GM18951 (cell line): Measurements from ENCODE around the gene NRXN3.

ENCODE experiments used
- POLR2A ChIP-seq: IDR thresholded peaks from 4 replicates; pipeline ENCODE4 v1.6.1; 2011; ENCODE audit warnings: mild to moderate bottlenecking; ENCODE audit not compliant: insufficient read length, insufficient read depth; ENCODE audit errors: extremely low read depth
- in situ Hi-C: fragments of 300-500 bp; cut with MboI; formaldehyde crosslinking; loops from one replicate; pipeline ENCODE4 v1.12.0; 2022; ENCODE audit warnings: low sequenced_read_pairs, mixed read lengths, inconsistent platforms; ENCODE audit not compliant: unreplicated experiment

NRXN3 gene

DNA sequence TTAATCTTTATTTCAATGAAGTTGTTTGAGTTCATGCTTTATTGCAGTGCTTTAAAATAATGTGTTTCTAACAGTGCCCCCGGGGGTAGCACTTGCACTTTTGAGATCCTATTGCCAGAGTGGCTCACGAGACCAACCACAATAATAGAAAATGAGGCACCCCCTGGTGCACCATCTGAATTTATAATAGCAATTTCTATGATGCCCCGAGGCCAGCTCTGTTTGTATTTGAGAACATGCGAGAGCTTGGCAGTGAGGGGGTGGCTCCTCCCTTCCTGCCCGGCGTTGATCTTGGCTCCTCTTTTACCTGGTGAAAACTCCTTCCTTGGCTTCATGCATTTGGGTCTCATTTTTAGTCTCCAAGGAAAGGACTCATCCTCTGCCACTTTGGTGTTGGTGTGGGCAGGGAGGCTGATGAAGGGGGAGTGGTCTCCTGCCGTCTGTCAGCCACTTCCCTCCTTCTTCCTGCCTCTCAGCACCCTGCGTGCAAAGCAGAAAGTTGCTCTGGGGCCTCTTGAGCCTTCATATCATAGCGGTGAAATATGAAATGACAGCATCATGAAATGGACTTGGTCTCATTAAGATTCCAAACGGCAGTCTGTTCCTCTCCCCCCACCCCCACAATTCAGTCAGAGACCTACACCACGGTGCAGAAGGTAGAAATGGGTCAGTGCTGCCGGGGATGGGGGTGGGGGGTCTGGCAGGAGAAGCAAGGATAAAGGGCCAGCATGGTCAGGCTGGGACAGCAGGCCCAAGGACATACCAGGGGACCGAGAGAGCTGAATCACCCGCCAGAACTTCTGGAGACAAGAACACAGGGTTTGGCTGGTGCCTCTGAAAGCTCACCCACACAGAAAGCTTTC, 17.7 kb upstream of the NRXN3 start:
- no peak for TF ChIP-seq POLR2A
- in situ Hi-C loops: no loop called here

DNA sequence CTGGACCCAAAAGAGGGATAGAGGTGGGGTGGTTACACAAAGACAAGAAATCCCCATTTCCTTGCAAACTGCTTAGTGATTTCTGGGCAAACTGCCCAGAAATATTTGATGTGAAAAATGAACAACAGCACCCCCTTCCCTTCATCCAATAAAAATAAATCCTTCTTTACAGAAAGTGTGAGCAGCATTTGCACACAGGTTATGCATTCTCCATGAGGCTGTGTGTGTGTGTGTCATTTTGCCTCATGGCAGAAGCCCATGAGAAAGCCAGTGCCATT, 17.2 kb upstream of the NRXN3 start:
- in situ Hi-C loops: no loop called here
- TF ChIP-seq POLR2A: no peak

DNA sequence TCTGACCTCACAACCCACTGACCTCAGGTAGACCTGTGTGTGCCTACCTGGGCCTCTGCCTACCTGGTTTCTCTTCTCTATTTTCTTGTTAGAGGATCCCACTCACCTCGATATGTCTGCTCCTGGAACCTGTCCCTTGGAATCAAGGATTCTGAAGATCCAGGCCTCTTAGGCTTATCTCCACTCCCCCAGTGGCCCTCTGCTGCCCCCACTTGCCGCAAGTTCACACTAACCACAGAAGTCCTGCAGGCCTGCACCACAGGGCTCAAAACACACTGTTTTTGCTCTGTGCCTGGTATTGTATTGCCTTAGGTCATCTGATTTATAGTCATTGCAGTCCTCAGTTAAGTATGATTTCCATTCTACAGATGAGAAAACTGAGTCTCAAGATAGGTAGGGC, 15.3 kb upstream of the NRXN3 start:
- TF ChIP-seq POLR2A: no peak
- in situ Hi-C loops: no loop called here

DNA sequence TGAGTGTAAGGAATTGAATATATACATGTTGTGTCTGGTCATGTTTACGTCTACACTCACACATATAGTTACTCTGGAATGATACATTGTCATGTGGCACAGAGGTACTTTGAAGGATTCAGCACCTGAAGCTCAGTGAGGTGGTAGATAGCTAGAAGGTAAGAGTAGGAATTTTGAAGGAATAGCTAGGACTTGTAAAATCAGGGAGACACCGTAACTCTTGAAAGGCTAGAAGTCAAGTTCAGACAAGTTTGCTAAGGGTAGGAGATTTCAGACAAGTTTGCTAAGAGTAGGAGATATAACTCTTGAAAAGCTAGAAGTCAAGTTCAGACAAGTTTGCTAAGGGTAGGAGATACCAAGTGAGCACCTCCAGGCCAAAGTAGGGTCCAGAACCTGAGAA, 14.0 kb upstream of the NRXN3 start:
- in situ Hi-C loops: no loop called here
- no peak for TF ChIP-seq POLR2A

DNA sequence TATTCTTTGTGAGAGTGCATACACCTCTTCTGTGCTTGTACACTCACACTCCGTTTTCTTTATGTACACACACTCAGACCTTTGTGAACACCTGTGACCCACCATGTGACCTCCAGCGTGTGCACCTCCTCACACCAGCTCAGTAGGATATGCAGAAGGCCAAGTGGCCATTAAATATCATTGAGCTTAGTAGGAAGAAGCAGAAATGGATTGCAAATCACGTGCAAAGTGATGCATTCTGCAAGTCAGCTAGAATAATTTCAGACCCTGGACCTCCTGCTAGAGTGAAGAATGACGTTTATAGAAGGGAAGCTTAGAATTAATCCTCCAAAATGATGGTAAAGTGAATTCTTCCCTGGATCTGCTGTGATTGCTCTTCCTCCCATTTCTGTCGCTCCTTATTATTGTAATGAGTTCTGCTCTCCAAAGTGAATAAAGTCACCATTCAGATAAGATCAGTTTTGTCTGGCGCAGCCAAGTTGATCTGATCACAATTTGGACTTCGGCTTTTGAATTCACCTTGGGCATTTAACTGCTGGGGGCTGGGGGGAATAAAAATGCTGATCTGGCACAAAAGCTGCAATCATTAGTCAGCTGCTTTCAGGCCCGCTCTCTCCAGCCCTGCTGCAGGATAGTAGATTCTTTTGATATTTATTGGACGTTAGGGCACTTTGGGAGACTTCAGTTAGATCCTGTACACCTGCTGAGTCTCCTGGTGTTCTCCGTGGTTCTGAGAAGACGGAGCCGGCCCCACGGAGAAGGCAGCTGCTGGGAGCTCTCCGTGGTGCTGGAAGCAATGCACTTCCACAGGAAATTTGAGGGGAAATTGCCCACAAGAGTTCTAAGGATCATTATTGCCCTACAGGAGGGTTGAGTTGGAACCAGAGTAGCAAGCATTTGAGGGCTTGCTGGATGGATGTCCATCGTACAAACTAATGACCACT, 12.4 kb upstream of the NRXN3 start:
- in situ Hi-C loops: no loop called here
- TF ChIP-seq POLR2A: no peak

DNA sequence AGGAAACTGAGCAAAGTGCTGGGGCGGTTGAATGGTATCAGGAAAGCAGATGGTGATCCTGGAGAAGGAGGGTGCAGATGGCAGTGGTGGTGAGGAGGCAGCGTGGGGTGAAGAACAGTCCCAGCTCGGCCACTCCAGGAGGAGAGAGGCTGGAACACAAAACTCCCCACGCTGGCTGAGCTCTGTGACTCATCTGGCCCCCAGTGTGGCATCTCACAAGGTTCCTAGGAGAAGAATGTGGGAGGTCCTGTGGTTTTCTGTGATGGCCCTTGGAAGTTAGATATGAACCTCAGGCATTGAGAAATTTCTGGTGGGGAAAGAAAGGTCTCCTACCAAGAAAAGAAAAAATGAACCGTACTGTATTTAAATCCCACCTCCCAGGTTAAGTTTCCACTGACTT, 8.0 kb upstream of the NRXN3 start:
- no peak for TF ChIP-seq POLR2A
- in situ Hi-C loops: no loop called here

DNA sequence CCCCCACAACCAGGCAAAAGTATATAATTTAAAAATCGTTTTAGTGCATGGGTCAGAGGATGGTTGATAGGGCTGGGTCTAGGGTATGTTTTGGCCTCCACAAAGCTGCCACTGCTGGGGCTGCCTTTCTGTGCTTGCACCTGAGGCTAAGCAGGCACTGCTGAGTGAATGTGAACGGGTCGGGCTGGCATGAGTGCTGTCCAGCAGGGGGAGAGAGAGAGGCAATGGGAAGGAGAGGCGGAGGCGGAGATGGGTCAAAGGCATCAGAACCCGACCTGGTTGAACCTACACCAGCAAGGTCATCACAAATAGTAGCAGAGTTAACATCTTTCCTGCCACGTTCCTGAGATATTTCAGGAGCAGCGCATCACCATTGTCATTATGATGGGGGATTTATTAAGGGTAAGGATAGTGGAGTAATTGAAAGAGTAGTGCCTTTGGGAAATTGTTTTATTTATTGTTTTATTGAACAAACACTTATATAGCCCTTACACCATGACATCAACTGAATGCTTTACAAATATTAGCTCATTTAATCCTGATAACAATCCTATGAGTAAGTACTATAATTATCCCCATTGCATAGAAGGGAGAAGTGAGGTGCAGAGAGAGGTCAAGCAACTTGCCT, 5.8 kb upstream of the NRXN3 start:
- in situ Hi-C loops: no loop called here
- TF ChIP-seq POLR2A: no peak

DNA sequence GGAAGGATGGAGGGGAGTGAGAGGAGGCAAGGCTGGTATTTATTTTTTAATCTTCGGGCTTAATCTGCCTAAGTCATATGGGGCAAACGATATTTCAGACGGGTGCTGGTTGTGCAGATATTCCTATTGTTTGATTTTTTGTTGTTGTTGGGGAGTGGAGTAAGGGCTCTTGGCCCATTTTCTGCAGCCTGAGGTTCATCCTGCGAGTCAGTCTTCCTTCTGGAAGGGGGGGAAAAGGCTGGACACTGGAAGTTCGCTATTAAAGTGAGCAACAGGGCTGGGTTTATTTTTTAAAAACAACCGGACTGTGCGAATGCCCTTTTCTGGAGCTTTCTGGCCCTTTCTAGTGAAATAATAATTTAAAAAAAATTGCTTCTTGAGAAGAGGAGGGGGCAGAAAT, 2.3 kb downstream of the NRXN3 start:
- no peak for TF ChIP-seq POLR2A
- in situ Hi-C loops: no loop called here

DNA sequence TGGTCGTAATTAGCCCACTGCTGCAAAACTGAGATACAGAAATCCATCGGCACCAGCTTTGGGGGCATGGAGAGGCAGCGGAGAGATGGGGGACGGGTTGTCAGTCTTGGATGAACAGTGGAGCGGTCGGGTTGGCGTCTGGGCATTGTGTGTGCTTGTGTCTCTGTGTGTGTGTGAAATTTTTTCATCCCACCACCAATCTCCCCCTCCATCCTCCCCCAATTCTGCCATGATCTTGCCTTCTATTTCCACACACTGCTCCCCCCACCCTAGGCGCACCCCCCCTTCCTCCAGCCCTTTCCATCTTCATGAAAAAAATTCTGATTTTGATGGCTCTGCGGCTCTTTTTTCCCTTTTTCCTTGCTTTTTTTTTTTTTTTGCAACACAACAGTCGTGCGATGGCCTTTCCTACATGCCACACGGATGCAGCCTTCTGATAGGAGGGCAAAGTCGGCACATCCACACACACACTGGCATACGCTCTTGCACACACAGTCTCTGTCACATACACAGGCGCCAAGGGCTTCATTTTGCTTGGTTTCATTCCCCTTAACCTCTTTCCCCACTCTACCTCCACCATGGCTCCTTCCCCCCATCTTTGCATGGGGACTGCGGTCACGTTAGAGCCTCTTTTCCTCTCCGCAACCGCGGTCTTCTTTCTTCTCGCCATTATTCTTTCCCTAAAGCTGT, 3.3 kb downstream of the NRXN3 start:
- in situ Hi-C loops: no loop called here

DNA sequence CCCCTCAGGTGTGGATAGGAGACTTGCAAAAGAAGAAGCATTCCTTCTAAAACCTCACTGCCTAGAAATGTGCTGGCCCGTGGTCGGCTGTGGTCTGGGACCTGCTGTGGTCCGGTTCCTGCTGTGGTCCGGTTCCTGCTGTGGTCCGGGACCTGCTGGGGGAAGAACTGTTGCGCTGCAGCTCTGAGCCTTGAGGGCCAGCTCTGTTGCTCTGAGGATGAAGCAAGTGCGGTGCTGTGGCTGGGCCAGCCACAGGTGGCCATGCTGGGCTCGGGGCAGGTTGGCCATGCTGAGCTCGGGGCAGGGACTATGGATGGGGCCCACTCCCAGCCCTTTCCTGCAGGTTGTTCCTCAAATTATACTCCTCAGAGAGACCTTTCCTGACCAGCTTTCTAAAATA, 5.2 kb downstream of the NRXN3 start:
- TF ChIP-seq POLR2A: no peak
- in situ Hi-C loops: no loop called here

More for the DNA sequence above, 3.3 kb downstream of the NRXN3 start:
- no peak for TF ChIP-seq POLR2A

DNA sequence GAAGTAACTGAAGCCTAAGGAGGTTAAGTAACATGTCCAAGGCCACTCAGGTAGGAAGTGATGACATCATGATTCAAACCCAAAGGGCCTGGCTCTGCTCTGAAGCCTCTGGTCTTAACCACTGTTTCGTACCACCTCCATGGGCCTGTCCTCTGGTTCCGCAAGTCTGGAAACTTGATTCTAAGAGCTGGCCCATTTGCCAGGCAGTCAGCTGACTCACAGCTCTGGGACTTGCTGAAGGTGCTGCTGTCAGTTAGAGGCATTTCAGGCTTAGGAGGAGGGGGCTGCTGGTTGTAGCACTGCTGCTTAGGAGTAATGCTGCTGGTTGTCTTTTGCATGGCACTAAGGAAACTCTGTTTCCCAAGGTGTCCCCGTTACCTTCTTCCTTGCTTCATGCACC, 7.9 kb downstream of the NRXN3 start:
- in situ Hi-C loops: no loop called here
- TF ChIP-seq POLR2A: no peak

DNA sequence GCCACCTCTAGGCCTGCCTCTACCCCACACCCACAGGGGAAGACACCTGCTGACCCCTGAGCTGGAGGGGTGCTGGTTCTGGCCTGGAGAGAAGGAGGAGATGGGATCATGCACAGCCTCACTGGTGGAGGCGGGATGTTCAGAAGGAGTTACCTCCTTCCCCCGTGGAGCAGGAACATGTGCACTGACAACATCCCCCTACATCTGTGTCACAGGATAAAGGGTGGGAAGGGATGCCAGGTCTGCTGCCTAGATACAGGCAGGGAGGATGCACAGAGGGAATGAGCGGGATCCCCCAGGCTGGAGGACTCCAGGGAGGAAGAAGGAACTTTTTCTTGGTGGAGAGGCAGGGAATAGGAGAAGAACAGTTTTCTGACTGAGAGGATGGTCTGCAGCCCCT, 8.8 kb downstream of the NRXN3 start:
- in situ Hi-C loops: no loop called here
- no peak for TF ChIP-seq POLR2A

DNA sequence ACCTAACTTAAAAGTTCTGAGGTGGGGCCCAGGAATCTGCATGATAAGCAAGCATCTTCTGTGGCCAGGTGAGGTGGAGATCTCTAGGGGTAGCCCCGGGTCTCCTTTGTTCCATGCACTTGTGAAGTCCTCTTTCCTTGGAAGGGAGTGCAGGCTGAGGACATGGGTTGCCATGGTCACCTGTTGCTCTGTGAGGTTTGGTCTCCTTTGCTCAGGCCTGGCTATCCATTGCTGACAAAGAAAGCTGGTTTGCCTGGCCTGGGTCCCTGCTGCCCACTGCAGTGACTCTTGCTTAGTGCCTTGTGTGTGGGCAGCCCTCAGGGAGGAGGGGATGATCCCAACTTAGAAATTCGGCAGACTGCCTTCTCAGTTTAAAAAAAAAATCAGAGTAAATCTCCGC, 11.1 kb downstream of the NRXN3 start:
- in situ Hi-C loops: no loop called here
- no peak for TF ChIP-seq POLR2A

DNA sequence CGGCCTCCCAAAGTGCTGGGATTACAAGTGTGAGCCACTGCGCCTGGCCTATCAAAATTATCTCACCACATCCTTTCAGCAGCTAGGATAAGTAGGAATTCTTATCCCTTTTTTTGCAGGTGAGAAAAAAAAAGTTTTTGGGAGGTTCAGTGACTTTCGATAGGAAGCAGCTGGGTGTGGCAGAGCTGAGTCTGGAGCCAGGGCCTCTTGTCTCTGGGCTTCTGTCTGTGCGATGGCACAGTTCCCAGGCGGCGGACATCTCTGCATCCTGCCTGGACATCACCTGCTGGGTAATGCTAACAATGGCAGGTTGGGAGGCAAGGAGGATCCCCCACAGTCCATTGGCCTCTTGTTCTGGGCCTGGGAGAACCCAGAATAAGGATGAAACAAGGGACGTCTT, 12.5 kb downstream of the NRXN3 start:
- TF ChIP-seq POLR2A: no peak
- in situ Hi-C loops: no loop called here
